ENCODE results near the gene HIPK1.
"Not testable (repeated sequence)": the region's sequence is repeated elsewhere in the genome, so short reads cannot be mapped to it uniquely, and the experiment has no call there.

Gene HIPK1

GRCh38 chr1:113943028-113943811, 14.1 kb downstream of the HIPK1 start:
- DNase-seq (ENCODE audit: low read depth in 3 of 3, low spot score in 1 of 3) = no peak

DNA sequence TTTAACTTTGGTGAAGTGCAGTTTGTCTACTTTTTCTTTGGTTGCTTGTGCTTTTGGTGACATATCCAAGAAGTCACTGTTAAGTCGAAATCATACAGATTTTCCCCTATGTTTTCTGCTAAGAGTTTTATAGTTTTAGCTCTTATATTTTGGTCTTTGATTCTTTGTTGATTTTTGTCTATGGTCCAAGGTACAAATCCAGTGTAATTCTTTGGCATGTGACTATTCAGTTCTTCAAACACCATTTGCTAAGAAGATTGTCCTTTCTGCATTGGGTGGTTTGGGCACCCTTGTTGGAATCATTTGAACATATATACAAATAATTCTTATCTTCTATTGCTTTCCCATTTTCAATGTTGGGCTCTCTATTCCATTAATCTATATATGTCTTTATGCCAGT, 16.2 kb downstream of the HIPK1 start:
- no peak for DNase-seq (ENCODE audit: low read depth in 3 of 3, low spot score in 1 of 3)

DNA sequence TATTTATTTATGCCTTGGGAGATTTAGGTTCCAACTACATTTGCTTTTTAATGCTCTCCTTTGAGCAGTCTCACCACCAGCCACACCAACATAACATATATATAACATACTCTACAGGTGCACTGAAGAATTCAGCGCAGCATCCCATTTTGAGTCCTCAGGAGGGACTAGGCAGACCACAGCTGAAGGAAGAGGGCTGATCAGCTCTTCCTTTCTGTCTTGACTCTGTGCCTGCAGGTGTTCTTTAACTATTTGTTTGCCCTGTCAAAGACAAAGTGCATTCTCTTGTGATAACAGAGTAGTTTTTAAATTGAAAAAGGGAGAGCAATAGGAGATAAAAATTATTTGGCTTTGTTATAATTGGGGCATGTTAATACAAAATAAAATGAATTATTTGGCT, 17.0 kb downstream of the HIPK1 start:
- DNase-seq (ENCODE audit: low read depth in 3 of 3, low spot score in 1 of 3) = no peak

GRCh38 chr1:113946678-113947387, 17.7 kb downstream of the HIPK1 start:
- no peak for DNase-seq (ENCODE audit: low read depth in 3 of 3, low spot score in 1 of 3)

DNA sequence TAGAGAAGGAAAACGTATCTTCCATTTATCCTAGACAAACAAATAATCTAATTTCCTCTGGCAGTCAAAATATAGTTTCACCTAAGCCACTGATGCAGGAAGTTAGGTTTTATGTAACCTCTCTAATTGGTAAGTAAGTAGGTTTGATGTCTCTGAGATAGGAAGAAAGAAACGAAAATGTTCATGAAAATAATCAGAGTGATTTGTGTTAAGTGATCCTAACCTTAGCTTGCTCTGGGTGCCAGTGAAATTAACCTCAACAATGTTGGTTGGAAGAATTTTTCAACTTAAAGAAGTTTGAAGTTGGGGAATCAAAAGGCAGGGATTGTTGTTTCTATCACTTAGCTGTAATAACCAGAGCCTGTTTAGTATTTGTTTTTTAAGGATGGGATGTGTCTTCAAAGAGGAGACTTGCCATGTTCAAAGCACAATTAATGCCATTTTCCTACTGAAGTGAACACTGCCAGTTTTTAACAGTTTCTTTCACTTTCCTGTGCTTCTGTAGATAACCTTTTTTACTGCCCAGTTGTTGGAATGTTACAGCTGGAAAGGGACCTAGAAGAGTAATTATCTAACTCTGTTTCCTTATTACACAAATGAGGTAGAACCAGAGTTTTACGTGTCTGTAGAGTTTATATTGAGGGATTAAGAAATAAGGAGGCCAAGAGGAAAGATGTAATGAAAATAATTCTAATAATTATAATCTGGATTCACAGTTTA, 18.4 kb downstream of the HIPK1 start:
- no peak for DNase-seq (ENCODE audit: low read depth in 3 of 3, low spot score in 1 of 3)

DNA sequence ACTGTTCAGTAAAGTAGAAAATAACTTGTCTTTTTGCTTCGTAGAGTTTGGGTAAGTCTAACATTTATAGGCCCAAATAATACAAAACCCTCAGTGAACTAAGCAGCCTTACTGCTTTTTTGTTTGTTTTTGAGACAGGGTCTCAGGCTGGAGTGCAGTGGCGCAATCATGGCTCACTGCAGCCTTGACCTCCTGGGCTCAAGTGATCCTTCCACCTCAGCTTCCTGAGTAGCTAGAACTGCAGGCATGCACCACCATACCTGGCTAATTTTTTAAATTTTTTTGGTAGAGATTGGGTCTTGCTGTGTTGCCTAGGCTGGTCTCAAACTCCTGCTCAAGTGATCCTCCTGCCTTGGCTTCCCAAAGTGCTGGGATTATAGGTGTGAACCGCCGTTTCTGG, 19.0 kb downstream of the HIPK1 start:
- not testable (repeated sequence) for DNase-seq (ENCODE audit: low read depth in 3 of 3, low spot score in 1 of 3)

DNA sequence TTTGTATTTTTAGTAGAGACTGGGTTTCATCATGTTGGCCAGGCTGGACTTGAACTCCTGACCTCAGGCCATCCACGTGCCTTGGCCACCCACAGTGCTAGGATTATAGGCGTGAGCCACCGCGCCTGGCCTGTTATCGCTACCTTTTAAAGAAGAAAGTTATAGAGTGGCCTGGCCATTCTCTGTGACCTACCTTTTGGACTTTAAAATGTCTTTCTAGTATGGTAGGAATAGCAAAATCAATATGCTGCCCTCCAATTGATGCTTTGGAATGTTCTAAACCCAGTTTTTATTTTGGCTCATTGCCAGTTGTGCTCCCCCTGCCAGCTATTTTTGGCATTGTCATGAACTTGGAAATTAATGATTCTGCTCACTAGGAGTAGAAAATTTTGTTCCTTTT, 19.9 kb downstream of the HIPK1 start:
- no peak for DNase-seq (ENCODE audit: low read depth in 3 of 3, low spot score in 1 of 3)

DNA sequence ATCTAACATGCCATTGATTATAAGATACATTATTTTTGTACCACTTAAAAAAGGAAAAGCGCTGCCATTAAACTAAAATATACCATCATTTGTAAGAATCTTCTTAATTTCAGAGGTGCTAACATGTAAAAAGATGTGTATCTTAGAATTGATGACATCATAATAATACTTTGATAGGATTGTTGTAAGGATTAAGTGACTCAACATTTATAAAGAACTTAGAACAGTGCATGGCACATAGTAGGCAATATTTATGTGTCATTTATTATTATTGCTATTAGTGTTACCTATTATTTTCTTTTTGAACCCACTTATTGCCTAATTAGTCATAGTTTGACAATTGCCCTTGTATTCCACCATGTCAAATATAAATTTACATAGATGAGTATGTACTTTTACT, 21.8 kb downstream of the HIPK1 start:
- DNase-seq (ENCODE audit: low read depth in 3 of 3, low spot score in 1 of 3) = no peak

- no peak for DNase-seq (ENCODE audit: low read depth in 3 of 3, low spot score in 1 of 3)
Observed at GRCh38 chr1:113951719-113952118, 22.6 kb downstream of the HIPK1 start.

GRCh38 chr1:113957984-113958383, 28.9 kb downstream of the HIPK1 start:
- no peak for DNase-seq (ENCODE audit: low read depth in 3 of 3, low spot score in 1 of 3)

GRCh38 chr1:113958691-113959090, 29.6 kb downstream of the HIPK1 start:
- DNase-seq (ENCODE audit: low read depth in 3 of 3, low spot score in 1 of 3) = no peak

DNA sequence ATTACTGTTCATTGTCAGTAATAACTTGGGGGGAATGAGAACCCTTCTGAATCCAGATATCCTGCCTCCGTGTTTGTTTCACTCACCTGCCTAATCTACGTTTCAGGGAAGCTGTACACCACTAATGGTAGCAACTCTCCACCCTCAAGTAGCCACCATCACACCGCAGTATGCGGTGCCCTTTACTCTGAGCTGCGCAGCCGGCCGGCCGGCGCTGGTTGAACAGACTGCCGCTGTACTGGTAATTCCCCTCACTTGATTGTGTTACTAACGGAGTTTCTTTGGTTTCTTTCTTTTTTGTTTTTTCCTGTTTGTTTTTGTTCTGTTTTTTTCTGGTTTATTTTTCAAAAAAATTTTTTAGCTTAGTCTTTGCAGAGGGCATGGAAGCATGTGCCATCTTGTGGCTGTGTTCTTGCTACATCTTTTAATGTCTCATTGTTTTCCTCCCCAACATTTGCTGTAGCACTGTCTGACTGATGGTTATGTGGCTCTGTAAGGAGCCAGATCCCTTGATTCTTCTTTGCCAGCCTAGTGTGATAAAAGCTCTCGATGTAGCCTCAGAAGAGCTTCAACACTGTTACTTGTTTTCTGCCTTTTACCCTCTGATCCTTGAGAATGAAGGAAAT, 34.3 kb downstream of the HIPK1 start:
- DNase-seq (ENCODE audit: low read depth in 3 of 3, low spot score in 1 of 3) = no peak

DNA sequence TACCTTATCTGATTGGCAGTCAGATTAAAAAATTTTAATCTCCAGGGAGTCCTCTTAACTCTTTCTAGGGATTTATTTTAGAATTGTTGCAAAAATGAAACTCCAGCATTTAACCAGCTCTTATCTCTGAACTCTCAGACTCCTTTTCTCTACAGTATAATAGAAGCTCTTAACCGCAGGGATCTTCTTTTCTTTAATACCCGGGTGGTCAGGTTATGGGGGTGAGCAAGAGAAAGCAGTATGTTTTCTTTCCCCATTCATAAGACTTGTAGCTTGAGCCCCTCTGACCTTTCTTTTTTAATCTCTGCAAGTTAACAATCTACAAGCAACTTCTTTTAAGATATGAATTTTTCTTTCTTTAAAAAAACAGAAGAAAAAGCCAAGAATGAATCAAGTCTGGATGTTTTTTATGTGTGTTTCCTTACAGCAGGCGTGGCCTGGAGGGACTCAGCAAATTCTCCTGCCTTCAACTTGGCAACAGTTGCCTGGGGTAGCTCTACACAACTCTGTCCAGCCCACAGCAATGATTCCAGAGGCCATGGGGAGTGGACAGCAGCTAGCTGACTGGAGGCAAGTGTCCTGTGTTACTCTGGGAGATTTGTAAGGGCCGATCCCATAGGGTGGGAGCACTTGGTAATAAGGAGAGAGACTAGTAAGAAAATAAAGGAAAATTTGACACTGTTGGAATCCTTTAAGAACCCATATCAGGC, 36.7 kb downstream of the HIPK1 start:
- DNase-seq (ENCODE audit: low read depth in 3 of 3, low spot score in 1 of 3) = no peak

GRCh38 chr1:113972954-113973353, 43.8 kb downstream of the HIPK1 start:
- DNase-seq (ENCODE audit: low read depth in 3 of 3, low spot score in 1 of 3) = no peak

- no peak for DNase-seq (ENCODE audit: low read depth in 3 of 3, low spot score in 1 of 3)
Observed at GRCh38 chr1:113975211-113975895, 46.2 kb downstream of the HIPK1 start.

DNA sequence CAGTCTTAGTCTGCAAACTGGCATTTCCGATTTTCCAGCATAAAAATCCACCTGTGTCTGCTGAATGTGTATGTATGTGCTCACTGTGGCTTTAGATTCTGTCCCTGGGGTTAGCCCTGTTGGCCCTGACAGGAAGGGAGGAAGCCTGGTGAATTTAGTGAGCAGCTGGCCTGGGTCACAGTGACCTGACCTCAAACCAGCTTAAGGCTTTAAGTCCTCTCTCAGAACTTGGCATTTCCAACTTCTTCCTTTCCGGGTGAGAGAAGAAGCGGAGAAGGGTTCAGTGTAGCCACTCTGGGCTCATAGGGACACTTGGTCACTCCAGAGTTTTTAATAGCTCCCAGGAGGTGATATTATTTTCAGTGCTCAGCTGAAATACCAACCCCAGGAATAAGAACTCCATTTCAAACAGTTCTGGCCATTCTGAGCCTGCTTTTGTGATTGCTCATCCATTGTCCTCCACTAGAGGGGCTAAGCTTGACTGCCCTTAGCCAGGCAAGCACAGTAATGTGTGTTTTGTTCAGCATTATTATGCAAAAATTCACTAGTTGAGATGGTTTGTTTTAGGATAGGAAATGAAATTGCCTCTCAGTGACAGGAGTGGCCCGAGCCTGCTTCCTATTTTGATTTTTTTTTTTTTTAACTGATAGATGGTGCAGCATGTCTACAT, 47.6 kb downstream of the HIPK1 start:
- DNase-seq (ENCODE audit: low read depth in 3 of 3, low spot score in 1 of 3) = no peak

DNA sequence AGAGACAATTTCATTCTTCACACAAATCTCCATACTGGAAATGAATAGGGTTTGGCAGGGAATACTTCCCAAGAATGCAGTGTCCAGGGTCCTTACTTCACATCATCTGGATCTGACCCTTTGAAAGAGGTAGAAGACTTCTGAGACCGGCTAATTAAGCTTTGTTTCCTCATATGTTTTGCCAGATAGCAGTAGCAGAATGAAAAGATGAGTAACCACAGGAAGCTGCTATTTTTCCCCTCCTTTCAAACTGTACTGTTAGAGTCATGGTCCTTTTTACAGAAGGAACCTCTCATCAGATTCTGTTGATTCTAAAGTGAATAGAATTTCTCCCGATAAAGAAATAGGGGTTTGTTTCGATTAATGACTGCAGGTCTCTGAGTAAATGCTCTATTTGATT, 48.8 kb downstream of the HIPK1 start:
- no peak for DNase-seq (ENCODE audit: low read depth in 3 of 3, low spot score in 1 of 3)

- DNase-seq (ENCODE audit: low read depth in 3 of 3, low spot score in 1 of 3) = no peak
Observed at GRCh38 chr1:113978863-113979702, 50.0 kb downstream of the HIPK1 start, which contains the start of gene OLFML3. Gene OLFML3, plus strand, starts transcription at chr1:113979474. Its CDS starts 43 bp downstream, at chr1:113979517.

DNA sequence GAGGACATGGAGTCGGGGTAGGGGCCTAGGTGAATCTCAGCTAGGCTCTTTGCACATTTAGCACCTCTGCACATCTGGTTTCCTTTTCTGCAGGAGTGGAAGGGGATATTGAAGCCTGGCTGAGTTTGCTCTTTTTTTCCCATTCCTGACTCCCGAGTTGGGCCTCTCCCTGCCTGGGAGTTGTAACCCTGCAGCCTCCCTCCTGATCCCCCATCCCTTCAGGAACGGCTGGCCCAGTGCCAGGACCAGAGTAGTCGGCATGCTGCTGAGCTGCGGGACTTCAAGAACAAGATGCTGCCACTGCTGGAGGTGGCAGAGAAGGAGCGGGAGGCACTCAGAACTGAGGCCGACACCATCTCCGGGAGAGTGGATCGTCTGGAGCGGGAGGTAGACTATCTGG, 51.0 kb downstream of the HIPK1 start:
- DNase-seq (ENCODE audit: low read depth in 3 of 3, low spot score in 1 of 3) = no peak
